Activated T-cell treated with anti-CD3 and anti-CD28 coated beads, Interleukin-2, amount 50 U/mL, for 72 hours (primary cell): ENCODE measurements around the gene PAX8. TPM values are rescaled to one million over a fixed set of nuclear protein-coding genes. Genes with fewer than 3 reads are reported as not detected.

Experiments used
- ATAC-seq, 2 donors: fragments of 150-1000 bp; cut with Tn5 transposase; replicated peaks in 1 of 2; 2 replicates each; pipeline ENCODE4 v1.10.0; 2021; ENCODE audit warnings: moderate library complexity in 2 of 2, mild to moderate bottlenecking in 1 of 2
- DNase-seq, 2 donors: peaks; one replicate each; pipeline ENCODE4 v3.0.0; 2021 to 2022; ENCODE audit warnings: mixed read lengths in 1 of 2
- H3K27ac Mint-ChIP-seq: one replicate; pipeline ENCODE4 v1.8.0; 2022; ENCODE audit warnings: mild to moderate bottlenecking, moderate library complexity, mixed read lengths
- H3K27me3 Mint-ChIP-seq: one replicate; pipeline ENCODE4 v1.8.0; 2022; ENCODE audit warnings: low read depth, mixed read lengths
- H3K36me3 Mint-ChIP-seq, 2 donors: one replicate each; pipeline ENCODE4 v1.8.0; 2022; ENCODE audit warnings: mixed read lengths in 2 of 2, mild to moderate bottlenecking in 1 of 2; ENCODE audit not compliant: insufficient read depth in 2 of 2
- H3K4me1 Mint-ChIP-seq: one replicate; pipeline ENCODE4 v1.8.0; 2022; ENCODE audit warnings: low read depth, mixed read lengths
- H3K4me3 Mint-ChIP-seq, 2 donors: one replicate each; pipeline ENCODE4 v1.8.0; 2022; ENCODE audit warnings: mild to moderate bottlenecking in 2 of 2, mixed read lengths in 2 of 2, moderate library complexity in 2 of 2
- H3K9me3 Mint-ChIP-seq, 2 donors: one replicate each; pipeline ENCODE4 v1.8.0; 2022; ENCODE audit warnings: mixed read lengths in 2 of 2
- total RNA-seq, 2 donors: library from RNA; stranded (reverse); gene quantifications; one replicate each; pipeline ENCODE4 v1.2.3, GENCODE V29; 2022

PAX8 gene
- total RNA-seq, 2 donors from 2014 or later = 3.0 to 4.3 TPM

DNA sequence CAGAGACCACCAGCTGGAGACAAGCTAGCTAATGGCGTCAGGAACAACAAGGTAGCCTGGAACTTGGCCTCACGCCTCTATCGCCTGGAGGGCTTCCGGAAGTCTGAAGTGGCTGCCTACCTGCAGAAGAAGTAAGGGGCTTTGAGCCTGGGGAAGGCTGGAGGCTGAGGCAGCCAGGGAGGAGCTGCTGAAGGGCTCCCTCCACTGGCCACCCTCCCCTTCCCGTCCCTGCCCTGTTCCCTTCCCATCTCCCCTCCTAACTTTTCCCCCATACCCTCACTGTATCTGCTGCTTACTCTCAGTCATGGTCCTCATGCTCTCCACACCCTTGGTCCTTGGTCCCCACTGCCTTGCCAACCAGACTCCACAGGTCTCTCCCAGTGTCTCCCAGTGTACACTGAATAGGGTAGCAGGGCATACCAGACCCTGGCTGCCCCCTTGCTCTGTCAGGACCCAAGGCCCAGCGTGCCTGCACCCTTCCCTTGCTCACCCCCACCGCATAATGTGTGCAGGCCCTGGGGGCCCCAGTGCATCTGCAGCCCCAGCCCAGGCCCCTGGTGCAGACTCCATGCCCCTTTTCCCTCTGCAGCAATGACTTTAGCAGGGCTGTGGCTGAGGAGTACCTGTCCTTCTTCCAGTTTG lies 86.1 kb downstream of the PAX8 start:
- no peak for ATAC-seq
- Mint-ChIP-seq H3K4me3 (no peak overlapping the region), H3K9me3 (no peaks in the 10 kb centered on the region), H3K4me1 (peaks cover 32% of the 10 kb centered on the region), H3K36me3 (peaks cover 15 to 39% of the 10 kb centered on the region in 2 donors), H3K27me3 (no peaks in the 10 kb centered on the region), H3K27ac (peak overlapping the region; percentile 21)
- DNase-seq = no peak

DNA sequence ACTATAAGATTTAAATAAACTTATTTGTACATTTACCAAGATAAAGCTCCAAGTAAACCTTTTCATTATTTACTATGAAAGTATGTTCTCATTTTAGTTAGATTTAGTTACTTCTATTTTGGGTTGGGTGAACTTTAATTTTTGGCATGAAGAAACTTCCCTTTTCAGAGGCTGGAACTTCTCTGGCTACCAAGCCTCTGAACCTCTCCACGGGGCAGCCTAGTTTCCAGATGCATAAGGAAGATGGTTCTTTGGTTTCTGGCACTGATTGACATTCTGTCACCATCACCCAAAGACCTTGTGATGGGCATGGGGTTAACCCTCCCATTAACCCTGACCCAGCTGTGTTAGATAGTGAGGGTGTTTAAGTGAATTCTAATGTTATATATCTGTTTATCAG lies 87.8 kb downstream of the PAX8 start:
- Mint-ChIP-seq H3K4me1 (peaks cover 35% of the 10 kb centered on the region), H3K9me3 (no peaks in the 10 kb centered on the region), H3K4me3 (no peak overlapping the region), H3K36me3 (peaks cover 20 to 28% of the 10 kb centered on the region in 2 donors), H3K27me3 (no peaks in the 10 kb centered on the region), H3K27ac (peak overlapping the region; percentile 86)
- ATAC-seq (no peak), DNase-seq (no peak)

DNA sequence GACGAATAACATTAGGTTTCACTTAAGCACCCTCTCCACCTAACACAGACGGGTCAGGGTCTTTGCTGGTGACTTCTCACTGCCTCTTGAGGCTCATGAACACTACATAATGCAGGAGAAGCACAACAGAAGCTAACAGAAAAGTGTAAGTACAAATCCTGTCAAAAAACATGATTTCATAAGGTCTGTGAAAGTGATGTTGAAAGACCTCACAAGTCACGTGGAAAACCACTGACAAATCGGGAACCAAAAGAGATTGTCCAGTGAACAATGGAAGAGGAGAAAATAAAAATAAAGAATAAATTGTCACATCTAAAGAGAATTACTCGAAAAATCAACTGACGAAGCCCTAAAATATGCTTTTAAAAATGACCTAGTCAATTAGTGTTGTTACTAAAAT lies 91.0 kb downstream of the PAX8 start:
- Mint-ChIP-seq H3K36me3 (peaks cover 21 to 32% of the 10 kb centered on the region in 2 donors), H3K27me3 (no peaks in the 10 kb centered on the region), H3K9me3 (no peaks in the 10 kb centered on the region), H3K4me3 (no peak overlapping the region), H3K27ac (peak overlapping the region; percentile 27), H3K4me1 (peaks cover 60% of the 10 kb centered on the region)
- ATAC-seq (no peak), DNase-seq (no peak)

DNA sequence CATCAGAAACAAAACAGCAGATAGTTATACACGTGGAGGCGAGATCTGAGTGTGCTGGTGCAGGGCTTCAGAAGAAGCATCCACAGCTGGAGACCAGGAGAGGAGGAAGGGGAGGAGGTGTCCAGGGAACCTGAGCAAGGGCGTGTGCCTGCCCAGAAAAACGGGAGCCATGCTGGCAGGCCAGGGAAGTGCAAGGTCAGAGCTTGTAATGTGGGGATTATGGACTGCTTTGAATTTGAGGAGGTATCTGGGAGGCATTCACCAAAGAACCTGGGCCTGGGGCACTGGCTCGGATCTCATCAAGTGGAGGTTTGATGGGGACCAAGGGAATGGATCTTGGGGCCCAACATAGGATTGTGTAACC lies 92.3 kb downstream of the PAX8 start:
- Mint-ChIP-seq H3K4me1 (peaks cover 73% of the 10 kb centered on the region), H3K9me3 (no peaks in the 10 kb centered on the region), H3K36me3 (peaks cover 26 to 28% of the 10 kb centered on the region in 2 donors), H3K27ac (peak overlapping the region; percentile 48), H3K4me3 (peak overlapping the region in 1 of 2 donors; percentile 6), H3K27me3 (no peaks in the 10 kb centered on the region)
- DNase-seq (no peak), ATAC-seq (no peak)

DNA sequence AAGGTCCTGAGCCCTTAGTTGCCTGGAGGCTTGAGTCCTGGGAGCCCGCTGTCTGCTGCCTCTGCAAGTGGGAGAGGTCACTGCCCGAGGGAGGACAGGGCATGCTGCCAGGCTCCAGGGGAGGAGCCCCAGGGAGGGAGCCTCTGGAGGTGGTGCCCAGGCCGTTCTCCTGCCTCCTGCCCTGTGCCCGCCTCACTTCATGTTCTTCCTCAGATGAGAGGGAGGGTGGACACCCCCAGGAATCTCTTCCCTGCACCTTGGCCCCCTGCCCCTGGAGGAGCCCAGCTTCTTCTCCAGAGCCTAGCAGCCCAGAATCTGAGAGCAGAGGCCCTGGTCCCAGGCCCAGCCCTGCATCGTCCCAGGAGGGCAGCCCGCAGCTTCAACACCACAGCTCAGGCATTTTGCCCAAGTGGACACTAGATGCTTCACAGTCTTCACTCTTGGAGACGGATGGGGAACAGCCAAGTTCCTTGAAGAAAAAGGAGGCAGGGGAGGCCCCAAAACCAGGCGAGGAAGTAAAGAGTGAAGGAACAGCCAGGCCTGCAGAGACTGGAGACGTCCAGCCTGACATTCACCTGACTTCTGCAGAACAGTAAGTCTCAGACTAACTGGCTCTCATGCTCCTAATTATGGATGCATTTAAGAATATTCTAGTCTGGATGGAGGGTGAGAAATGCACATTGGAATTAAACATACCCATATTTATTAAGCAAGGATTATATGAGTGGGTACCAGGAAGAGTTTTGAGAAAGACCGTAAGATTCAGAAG lies 92.9 kb downstream of the PAX8 start:
- H3K36me3 Mint-ChIP-seq = peaks cover 26 to 30% of the 10 kb centered on the region in 2 donors
- H3K27me3 Mint-ChIP-seq = no peaks in the 10 kb centered on the region
- H3K27ac Mint-ChIP-seq = peak overlapping the region; percentile 48
- H3K9me3 Mint-ChIP-seq = no peaks in the 10 kb centered on the region
- DNase-seq = no peak
- ATAC-seq = no peak
- H3K4me1 Mint-ChIP-seq = peaks cover 79% of the 10 kb centered on the region
- peak overlapping the region in 1 of 2 donors; percentile 6 for H3K4me3 Mint-ChIP-seq

DNA sequence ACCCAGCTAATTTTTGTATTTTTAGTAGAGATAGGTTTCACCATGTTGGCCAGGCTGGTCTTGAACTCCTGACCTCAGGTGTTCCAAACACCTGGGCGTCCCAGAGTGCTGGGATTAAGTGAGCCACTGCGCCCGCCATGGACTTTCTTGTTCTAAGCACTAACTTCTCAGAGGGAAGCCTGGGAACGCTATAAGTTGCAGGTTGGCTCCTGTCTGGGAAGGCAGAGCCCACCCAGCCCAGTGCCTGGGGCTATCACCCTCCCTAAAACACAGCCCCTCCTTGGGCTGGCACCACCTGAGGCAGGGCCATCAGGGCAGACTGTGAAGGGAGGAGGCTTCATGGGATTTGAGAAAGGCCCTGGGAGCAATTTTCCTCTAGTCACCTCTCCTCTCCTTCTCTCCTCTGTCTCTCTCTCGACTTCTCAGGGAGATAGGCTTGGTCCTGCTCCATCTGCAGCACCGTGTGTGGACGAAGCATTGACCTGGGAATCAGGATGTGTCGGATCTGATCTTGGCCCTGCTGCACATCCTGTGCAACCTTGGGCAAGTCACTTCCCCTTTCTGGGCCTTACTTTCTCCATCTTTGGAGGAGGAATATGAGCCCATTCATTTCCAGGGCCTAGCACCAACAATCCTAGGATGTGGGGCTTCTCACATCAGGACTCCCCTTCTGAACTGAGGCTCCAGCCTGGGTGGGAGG lies 94.0 kb downstream of the PAX8 start:
- no peak for ATAC-seq
- H3K4me1 Mint-ChIP-seq = peaks cover 85% of the 10 kb centered on the region
- no peak for DNase-seq
- peaks cover 26 to 27% of the 10 kb centered on the region in 2 donors for H3K36me3 Mint-ChIP-seq
- H3K9me3 Mint-ChIP-seq = no peaks in the 10 kb centered on the region
- peak overlapping the region in 1 of 2 donors; percentile 26 for H3K4me3 Mint-ChIP-seq
- no peaks in the 10 kb centered on the region for H3K27me3 Mint-ChIP-seq
- peak overlapping the region; percentile 11 for H3K27ac Mint-ChIP-seq

DNA sequence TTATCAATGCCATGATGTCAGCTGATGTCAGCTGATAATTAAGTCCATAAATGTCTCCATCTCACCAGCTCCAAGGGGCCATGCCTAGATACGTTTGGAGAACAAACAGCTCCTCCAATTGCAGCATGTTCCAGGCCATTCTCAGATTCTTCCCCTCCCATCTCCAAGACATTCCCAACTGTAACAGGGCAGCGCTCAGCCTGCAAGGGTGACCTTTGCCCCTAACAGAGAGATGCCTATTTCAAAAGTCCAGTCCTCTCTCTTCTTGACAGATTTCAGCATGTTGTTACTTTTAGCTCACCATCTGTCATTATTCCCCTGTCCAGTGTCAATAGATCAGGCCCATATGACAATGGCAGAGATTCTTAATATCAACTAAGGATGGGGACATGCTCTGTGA lies 95.0 kb downstream of the PAX8 start:
- no peak for DNase-seq
- Mint-ChIP-seq H3K9me3 (no peaks in the 10 kb centered on the region), H3K27ac (peak overlapping the region; percentile 61), H3K27me3 (no peaks in the 10 kb centered on the region), H3K4me3 (peak overlapping the region in 1 of 2 donors; percentile 5), H3K36me3 (peaks cover 24 to 25% of the 10 kb centered on the region in 2 donors), H3K4me1 (peaks cover 87% of the 10 kb centered on the region)
- ATAC-seq = no peak

DNA sequence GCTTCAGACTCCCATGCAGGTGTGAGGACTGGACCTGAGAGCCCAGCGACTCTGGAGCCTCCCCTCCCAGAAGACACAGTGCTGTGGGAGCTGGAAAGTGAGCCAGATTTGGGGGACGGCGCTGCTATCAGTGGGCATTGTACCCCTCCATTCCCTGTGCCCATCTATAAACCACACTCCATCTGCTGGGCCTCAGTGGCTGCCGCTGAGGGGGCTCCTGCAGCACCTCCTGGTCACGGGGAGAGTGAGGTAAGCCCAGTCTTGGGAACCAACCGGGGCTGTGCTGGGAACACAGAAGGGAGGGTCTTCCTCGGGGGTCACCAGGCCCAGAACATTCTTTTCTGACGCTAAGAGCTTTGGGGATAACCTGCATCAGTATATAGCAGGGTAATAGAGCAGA lies 95.5 kb downstream of the PAX8 start:
- Mint-ChIP-seq H3K9me3 (no peaks in the 10 kb centered on the region), H3K27me3 (no peaks in the 10 kb centered on the region), H3K4me1 (peaks cover 89% of the 10 kb centered on the region), H3K4me3 (no peak overlapping the region), H3K36me3 (peaks cover 24 to 26% of the 10 kb centered on the region in 2 donors), H3K27ac (peak overlapping the region; percentile 61)
- DNase-seq (no peak), ATAC-seq (no peak)

DNA sequence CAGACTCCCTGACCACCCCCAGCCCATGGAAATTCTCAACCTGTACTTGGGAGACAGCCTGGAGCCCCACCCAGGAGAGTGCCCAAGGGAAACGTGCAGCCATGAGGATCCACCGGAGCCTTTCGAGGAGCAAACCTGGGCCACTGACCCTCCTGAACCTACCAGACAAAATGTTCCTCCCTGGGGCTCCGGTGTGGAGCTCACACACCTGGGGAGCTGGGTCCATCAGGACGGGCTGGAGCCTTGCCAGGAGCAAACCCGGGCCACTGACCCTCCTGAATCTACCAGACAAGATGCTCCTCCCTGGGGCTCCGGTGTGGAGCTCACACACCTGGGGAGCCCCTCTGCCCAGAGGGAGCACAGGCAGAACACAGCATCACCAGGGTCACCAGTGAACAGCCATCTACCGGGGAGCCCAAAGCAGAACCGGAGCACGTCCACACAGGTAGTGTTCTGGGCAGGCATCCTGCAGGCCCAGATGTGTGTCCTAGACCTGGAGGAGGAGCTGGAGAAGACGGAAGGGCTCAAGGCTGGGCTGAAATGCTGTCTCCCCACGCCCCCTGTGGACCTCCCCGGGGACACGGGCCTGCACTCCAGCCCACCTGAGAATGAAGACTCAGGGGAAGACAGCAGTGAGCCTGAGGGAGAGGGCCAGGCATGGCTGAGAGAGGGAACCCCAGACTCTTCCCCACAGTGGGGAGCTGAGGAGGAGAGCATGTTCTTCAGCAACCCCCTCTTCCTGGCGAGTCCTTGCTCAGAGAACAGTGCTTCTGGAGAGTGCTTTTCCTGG lies 96.1 kb downstream of the PAX8 start:
- Mint-ChIP-seq H3K27me3 (no peaks in the 10 kb centered on the region), H3K36me3 (peaks cover 23 to 26% of the 10 kb centered on the region in 2 donors), H3K27ac (peak overlapping the region; percentile 24), H3K4me1 (peaks cover 89% of the 10 kb centered on the region), H3K4me3 (no peak overlapping the region), H3K9me3 (no peaks in the 10 kb centered on the region)
- ATAC-seq = no peak
- DNase-seq = no peak

DNA sequence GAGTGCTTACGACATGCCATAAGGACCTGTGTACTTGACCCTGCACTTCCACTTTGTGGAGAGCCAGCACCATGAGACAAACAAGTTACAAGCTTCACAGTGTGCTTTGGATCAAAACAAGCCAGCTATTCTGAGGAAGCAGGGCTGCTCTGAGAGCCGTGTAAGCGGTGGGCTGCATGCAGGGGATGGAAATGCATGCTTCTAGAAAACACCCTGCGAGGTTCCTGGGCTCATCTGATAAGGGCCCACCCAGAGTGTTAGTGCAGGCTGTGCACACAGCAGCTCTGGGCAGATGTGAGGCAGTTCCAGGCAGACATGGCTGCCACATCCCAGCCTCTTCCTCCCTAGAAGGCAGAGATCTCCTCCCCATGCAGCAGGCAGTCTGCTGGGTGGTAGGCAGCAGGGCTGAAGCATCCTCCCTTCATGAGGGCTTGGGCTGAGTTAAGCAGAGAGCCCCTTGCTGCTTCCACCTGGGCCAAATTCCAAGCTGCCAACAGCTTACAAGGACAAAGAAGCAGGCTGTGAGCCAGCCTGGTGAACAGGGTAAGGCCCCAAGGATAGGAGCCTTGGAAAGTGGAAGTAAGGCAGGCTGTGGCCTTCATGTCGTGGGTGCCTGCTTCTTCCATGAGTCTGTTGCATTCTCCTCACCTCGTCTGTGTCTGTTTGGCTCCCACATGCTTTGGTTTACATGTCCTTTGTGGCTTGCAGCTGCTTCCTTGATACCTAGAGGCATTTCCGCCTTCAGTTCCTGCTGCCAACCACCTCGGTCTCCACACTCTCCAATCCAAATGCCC lies 97.3 kb downstream of the PAX8 start:
- H3K9me3 Mint-ChIP-seq = no peaks in the 10 kb centered on the region
- H3K4me1 Mint-ChIP-seq = peaks cover 96% of the 10 kb centered on the region
- ATAC-seq = no peak
- H3K27me3 Mint-ChIP-seq = no peaks in the 10 kb centered on the region
- DNase-seq = no peak
- H3K27ac Mint-ChIP-seq = peak overlapping the region; percentile 91
- peak overlapping the region; percentile 68 to 88 for H3K4me3 Mint-ChIP-seq
- peaks cover 22 to 28% of the 10 kb centered on the region in 2 donors for H3K36me3 Mint-ChIP-seq

DNA sequence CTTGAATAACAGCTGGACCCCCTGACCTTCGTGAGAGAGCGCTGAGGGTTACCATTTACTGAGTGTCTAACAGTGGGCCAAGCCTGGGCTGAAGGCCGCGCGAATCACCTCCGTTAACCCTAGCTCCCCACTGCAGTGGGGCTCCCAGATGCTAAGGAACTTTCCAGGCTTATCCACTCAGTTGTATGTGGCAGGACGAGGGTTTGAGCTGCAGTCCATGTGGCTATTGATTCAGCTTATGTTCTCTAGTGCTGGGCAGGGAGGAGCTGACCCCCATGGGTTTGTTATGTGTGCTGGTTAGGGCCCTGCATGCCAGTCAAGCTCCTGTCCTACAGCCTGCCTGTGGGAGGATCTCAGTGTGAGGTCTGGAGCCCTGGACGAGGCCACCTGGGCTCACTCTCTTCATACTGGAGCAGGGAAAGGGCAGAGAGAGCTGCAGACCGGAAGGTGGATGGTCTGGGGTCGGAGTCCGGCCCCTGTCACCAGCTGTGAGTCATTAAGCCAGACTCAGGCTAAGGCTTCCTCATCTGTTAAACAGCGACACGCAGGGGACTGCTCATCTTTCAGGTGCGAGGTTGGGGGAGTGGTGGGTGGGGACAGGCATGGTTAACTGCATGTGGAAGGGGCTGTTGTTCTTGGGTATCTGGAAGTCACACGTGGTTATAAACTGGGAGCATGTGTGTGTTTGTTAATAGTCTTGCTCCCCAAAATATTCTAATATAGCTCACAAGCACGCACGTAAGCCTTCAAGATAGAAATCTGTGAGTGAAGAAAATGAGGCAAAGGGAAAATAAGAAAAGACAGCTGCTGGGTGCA lies 98.4 kb downstream of the PAX8 start:
- no peaks in the 10 kb centered on the region for H3K27me3 Mint-ChIP-seq
- H3K27ac Mint-ChIP-seq = peak overlapping the region; percentile 91
- peak overlapping the region; percentile 68 to 88 for H3K4me3 Mint-ChIP-seq
- H3K36me3 Mint-ChIP-seq = peaks cover 16 to 33% of the 10 kb centered on the region in 2 donors
- DNase-seq = peak in 1 of 2 donors; percentile 45
- peaks cover 92% of the 10 kb centered on the region for H3K4me1 Mint-ChIP-seq
- ATAC-seq = peak; percentile 44 to 58
- no peaks in the 10 kb centered on the region for H3K9me3 Mint-ChIP-seq
